HK-2 (cell line): Measurements from ENCODE around the gene TMEM164.

ENCODE experiments used
- DNase-seq: peaks from one replicate; pipeline ENCODE4 v3.0.0-alpha.2; 2018; ENCODE audit not compliant: unreplicated experiment

TMEM164 gene

DNA sequence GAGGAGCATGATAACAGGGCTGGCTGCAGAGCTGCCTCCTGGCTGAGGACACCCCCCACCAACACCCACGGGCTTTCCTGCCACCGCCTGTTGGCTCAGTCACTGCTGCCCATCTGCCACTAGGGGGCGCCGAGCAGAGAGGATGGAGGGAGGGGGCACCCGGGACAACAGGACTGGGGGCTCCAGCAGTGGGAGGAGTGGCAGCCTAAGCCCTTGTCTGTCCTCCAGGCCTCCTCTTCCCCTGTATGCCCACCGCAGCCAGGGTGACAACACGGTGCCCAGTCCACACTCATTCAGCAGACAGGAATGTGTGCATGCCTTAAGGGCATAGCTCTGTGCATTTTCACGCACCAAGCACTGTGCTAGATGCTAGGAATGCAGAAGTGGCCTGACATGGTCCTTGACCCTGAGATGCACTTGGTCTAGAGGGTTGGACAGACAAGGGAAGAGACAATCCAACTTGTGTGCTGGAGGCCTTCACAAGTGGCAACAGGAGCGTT lies 165.1 kb downstream of the TMEM164 start:
- peak; percentile 50 for DNase-seq

DNA sequence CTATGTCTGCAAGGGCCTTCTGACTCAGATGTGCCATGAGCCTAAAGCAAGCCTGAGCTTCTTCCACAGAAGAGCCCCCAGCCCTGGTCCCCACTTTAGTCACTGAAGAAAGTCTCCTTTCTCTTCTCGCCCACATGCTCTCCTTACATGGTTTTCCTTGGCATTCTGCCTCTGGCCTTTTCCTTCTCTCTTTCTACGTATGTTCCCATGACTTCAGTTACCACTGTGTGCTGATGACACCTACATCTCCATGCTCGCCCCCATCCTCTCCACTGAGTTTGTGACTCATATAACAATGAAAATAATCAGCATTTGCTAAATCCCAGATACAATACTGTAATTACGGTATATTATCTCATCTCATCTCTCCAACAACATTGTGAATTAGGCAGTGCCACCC lies 165.7 kb downstream of the TMEM164 start:
- DNase-seq = no peak

DNA sequence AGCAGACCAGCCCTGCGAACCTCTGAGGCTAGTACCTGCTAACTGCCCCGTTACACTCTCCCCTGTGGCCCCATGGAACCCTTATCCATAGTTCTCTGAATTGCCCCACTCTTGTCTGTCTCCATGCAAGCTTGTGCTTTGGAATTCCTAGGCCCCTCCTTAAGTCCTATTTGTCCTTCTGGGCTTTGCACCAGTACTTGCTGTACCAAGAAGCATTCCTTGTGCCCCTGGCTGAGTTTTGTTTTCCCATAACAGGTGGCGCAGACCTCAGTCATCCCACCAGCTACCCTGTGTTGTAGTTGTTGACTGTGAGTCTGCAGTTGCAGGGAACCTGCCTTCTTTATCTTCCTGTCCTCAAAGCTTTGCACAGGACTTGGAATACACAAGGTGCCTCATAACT lies 167.1 kb downstream of the TMEM164 start:
- DNase-seq = no peak

DNA sequence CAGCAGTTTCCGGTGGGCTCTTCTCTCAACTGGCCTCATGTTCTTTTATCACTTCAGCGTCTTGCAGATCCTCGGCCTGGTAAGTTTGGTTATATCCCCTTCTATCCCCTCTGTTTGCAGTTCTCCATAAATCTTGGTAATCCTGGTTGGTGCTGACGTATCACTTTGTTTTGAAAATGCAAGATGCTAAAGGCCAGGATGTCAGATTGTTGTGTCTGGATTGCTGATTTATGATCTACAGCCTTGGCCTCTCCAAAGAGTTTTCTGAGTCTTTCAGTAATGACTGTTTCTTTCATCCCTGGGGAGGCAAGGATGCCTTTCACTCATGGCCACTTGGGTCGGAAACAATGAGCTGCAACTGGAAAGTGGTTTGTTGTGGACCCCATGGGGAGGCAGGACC lies 168.5 kb downstream of the TMEM164 start:
- DNase-seq = no peak

DNA sequence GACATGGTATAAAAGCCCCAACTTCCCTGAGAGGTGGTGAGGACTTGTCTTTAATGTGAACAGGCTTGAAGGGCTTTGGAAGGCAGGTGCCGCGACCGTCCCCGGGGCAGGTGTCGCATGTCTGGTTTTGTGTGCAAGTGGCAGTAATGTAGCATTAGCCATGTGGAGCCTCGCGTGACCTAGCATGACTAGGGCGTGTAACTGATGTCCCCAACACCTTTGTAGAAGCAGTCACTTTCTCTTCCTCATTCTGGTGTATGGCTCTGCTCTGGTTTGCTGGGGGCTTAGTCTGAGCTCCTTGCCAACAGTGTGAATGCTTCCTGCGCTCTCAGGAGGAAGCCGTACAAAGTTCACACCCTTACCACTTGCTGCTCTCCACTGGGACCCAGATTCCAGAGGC lies 169.3 kb downstream of the TMEM164 start:
- DNase-seq = no peak

DNA sequence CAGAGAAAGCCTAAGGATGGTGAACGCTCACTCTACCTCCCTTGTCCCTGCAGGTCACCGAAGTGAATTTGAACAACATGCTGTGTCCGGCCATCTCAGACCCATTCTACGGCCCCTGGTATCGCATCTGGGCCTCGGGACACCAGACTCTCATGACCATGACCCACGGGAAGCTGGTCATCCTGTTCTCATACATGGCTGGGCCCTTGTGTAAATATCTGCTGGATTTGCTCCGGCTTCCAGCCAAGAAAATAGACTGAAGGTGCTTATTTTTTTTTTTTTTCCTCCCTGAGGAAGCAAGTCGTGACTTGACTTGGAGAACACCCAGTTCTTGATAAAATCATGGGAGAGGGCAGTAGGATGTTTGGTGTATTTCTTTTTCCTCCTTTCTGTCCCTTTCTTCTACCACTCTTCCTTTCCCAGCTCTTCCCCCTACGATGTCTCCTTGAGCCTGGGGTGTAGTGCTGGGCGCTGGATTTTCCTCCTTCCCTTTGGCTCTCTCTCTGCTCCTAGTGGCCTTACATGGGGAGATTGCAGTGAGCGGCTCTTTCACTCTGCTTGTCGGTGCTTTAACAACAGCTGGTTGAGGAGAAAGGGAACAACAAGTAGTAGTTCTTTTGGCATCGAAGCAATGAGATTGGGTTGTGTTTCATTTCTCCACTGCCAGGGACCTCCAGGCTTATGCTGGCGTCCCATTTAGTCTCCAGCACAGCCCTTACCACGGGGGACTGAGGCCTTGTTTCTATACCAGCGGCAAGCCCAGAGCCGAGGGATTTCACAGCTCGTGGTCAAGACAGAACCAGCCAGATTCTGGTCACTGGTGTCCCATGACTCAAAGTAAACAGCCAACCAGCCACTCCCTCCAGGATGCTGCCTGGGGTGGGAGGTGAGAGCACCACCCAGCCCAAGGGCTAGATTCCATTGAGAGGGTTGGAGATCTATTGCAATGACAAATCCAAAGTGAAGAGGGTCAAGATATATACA lies 170.6 kb downstream of the TMEM164 start:
- peak; percentile 31 for DNase-seq

DNA sequence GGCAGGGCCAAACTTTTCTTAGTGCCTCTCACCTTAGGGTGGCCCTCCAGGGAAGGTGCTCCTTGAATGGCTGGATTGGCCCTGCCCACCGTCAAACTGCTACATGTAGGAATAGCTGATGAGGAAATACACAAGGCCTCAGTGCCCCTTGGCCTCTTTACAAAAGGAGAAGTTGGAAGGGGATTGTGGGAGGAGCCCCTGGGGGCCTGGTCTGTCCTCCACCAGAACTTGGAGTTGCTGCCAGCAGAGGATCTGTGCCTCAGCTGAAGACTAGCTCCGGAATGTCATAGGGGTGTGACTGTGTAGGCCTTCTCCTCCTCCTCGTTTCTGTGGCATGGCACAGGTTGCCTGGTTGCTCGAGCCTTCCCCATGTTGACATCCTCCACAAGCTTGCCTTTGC lies 172.2 kb downstream of the TMEM164 start:
- DNase-seq = no peak

DNA sequence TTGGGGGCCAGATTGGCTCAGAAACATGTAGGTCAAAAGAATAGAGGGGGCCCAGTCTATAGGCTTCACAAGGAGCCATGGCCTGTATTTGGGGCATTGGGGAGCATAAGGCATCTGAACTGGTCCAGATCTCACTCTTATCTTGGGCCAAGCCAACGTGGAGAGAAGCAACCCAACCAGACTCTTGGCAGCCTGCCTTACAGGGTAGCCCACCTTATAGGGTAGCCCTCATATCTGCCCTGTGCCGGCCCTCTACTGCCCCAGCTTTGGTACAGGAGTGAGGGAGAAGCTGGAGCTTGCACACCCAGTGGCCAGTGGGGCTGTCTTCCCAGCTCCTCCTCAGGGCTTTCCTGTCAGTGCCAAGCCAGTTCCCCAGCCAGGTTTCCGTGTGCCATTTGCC lies 172.8 kb downstream of the TMEM164 start:
- no peak for DNase-seq

DNA sequence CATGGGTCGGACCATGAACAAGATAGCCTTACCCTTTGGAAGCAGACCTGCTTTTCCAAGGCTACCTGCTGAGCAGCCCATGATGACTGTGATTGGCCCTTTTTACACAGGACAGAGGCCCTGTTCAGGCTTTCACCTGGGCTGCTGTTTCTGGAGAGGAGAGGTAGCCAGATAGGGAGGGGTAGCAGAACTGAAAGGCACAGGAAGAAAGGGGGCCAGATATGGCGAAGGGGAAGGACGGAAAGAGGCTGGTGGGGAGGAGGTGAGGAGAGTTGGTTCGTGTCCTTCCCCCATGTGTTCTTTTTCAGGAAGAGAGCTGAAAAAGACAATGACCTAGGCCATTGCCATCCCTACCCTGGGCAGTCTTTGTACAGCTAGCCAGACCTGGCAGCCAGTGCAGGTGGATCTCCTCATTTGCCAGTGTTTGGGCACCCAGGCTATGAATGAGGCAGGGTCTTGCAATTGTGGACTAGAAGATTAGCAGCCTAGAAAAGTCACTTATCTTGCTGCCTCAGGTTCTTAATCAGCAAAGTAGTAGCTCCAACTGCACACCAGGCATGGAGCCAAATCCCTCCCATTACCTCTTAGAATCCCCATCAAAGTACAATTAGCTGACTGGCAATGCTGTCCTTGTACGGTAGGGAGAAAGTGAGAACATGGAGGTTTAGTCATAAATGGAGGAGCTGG lies 175.4 kb downstream of the TMEM164 start:
- DNase-seq = no peak

DNA sequence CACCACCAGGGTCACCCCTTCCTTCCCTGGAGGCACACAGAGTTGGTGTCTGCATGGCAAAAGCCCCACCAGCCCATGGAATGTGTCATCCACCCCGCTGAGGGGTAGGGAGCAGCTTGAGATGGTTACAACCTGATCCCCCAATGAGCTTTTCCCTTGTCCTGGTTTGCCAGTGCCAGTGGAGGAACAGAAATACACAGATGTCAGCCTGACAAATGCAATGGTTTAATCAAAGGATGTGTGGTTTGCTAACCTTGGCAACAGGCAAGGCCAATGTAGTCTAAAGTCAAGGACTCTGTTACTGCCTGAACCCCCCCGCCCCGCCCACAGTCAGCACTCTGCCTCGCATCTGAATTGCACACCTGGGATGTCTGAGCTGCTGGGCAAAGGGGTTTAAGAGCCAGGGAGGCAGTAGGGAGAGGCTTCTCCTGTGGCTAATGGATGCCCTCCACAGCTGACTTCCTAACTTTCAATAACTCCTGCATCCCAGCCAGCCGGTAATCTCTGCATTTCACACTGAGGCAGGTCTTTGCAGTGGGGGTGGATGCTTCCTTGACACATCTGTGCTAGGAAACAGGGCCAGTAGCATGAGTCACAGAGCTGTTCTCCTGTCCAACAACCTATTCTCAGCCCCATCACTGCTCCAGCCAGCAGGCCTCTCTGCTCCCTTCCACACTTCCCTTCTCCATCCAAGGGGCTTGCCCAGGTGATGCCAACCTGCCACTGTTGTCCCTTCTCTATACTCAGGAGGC lies 177.4 kb downstream of the TMEM164 start:
- peak; percentile 38 for DNase-seq

DNA sequence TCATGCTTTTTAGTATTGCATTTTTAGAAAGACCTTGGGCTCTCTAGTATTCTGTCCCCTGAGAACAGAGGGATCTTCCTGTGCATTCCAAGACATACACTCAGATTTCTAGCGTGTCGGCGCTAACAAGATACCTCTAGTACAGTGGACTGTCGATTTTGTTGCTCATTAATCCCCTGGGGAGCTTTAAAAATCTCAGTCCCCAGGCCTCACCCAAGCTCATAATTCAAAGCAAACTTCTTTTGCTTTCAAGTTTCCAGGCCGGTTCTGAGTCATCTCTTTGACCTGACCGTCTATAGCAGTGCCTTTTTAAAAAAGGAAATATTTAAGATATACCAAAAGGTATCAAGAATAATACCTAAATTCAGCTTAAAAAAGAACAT lies 178.0 kb downstream of the TMEM164 start:
- no peak for DNase-seq

DNA sequence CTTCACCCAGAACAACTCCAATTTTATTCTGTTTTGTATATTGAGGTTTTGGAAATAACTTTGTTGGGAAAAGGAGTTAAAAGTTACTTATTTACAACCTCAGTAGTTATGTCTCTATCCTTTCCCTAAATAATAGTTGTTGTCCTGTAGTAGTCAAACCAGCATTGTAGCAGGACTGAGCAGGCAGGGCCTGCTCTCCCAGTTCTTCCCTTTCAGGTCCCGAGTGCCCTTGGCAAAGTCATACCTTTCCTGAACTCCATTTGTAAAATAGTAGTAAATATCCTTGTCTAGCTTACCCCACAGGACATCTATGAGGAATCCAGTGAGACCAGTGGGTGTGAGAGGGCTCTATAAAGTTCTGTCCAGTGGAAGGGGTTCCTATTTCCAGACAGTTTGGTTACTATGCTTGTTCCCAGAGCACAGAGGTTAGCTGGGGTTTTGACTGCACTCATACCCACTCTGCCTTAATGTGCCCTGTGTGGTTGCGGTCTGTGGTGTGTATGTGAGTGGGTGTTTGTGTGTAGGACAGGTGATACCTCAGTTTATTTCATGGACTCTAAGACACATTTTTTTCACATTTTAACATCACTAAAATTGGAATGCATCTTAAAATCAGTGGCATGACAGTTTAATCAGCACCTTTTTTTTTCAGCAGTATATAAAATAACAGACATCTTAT lies 178.7 kb downstream of the TMEM164 start:
- DNase-seq = no peak

DNA sequence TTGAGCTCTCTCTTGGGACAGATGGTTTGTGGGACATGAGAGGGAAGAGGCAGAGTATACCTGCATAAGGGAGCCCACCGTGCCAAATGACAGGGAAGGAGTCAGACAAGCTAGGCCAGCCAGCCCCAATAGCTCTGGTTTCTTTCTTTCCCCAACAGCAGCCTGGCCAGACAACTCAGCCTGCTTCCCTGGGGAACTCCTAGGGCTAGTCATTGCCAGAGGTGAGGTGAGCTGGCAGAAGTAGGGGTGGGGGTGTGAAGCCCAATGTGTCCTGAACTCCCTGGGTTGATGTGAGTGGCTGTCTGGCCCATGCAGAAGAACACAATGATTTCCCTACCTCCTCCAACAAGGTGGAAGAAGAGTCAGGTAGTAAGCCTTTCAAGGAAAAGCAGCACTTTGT lies 179.4 kb downstream of the TMEM164 start:
- DNase-seq = no peak

DNA sequence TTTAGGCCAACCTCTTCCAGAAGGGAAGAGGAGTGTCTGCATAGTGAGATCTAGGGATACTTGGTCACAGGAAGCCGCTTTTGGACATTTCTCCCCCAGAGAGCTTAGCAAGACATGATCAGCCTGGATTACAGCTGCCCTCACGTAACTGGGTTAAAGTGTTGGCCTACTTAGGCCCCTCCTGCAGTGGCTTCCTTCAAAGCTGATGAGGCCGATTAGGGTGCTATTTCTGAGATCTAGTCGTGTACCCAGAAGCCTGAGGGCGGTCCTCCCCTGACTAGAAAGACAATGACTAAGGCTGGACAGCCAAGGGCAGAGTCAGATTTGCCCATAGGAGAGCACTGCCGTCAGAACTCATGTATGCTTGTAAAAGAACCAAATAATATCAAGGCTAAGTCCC lies 180.0 kb downstream of the TMEM164 start:
- DNase-seq = no peak

DNA sequence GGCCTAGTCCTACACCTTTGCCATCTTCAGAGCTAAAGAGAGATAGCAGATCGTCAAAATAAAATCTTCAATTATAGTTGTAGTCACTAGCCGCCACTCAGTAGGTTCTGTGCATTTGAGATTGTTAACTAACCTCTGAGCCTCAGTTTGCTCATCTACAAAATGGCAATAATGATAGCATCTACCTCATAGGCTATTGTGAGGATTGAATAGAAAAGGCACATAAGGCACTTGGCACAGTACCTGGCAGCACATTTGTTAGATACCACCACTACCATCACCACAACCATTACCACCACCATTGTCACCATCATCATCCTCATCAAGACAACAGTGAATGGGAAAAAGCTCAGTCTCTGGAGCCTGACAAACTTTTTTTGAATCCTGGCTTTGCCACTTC lies 180.4 kb downstream of the TMEM164 start:
- DNase-seq = no peak

DNA sequence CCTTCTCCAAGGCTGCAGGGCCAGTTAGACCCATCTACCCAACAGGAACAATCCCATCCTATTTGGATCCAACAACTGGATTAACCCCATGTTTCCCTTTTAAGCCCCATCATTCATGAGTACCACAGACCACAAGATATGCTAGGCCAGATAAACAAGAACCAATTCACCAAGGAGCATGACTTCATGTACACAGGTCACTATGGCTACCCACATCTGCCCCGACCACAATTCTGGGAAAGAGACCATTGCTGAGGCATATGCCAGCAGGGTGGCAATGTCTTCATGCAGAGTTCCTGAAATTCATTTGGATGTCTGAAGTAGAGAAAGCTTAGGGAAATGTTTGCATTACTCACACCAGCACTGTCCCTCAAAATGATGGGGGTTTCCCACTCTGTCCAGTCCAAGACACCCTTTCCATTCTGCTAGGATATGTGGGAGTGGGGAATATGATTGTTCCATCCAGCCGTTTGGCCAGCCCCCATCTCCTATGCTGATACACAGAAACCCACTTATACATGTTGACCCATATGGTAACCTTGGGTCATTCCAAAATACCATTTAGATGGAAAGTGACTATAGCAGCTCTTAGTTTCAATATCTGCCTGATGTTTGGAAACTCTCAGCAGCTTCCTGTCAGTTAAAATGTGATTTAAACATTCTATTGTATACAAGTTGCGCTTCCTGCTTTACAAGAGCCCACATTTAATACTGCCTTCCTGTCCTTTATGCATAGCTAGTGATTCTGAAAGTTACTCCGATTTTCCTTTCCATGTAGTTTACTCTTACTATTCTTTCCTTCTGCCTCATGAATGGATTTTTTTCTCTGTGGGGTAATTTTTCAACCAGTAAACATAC lies 186.0 kb downstream of the TMEM164 start:
- DNase-seq = no peak

DNA sequence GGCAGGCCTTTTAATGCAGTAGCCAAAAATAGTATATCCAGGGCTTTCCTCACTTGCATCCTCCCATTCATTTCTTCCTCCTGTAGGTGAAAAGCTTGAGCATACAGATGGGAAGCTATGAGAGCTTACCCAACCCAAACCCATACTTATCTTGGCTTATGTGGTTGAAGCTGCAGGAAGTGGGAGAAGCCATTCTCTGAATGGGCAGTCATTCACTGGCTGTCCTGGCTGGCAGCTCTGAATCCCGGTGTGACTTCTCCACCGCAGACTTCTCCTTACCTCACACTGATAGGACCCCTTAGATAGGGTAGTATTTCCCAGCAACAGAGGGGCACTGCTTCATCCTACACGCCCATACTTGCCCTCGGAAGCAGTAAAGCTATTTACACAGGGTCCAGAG lies 189.6 kb downstream of the TMEM164 start:
- DNase-seq = no peak

DNA sequence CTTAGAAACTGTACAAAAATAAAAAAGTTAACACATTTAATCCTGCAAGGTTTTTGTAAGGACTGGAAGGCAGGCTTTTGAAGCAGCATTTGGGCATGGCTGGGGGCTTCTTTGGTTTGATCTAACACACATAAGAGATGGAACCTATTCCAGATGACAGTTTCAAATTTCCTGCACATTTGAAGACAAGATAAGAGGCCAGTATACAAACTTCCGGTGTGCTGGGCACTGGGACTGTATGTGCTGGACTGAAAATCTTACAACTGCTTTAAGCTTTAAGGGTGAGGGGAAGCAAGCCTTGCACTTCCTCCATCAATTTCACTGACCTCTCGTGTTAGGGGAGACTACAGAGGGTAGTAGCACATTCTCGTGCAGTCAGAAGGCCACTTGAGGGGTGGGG lies 192.1 kb downstream of the TMEM164 start:
- no peak for DNase-seq

DNA sequence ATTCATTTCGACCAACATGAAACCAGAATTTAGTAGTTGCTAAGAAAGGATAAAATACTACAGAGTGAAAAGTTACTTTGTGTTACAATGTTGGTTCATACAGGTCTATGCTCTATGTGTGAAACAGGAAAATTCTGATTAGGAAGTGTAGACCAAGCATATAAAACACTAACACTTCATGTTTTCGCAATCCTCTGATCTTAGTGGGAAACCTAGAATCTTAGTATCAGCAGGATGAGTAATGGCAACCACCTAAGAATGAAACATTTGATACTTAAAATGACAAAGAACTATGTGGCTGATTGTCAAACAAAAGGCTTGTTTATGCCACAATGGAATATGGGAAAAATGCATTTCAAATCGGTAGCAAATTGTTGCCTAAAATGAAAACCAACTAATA lies 198.9 kb downstream of the TMEM164 start:
- DNase-seq = no peak

DNA sequence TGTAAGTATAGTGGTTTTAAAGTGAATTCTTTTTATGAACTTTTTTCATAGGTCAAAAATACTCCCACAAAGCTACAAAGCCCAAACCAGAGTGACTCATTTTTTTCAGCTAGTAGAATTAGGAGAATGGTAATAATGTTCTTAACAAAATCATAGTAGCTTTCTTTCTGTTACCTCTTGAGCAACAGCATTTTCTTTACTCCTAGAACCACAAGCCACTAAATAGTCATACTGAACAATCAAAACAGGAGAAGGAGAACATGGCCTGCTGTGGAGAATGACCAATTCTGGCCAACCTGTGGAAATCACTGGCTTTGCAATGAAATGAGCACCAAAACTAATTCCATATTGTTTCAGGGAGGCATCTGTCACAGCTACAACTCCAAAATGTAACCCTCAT lies 202.1 kb downstream of the TMEM164 start:
- DNase-seq = no peak

DNA sequence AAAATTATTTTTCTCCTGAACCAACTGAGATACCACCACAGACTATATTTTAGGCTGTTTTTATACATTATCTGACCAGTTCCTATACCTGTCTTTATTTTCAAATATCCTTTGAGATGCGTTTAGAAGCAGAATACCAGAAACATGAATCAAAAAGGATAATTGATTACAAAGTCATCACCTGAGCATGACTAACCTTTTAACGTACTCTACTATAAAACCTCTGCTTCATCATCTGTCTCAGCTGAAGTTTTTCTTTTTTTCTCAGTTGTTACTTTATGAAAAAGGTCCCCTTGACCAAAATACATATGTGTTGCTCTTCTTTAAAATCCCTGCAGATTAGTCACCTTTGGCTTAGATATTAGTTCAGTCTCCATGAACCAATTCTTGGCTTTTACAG lies 205.2 kb downstream of the TMEM164 start:
- DNase-seq = no peak
